ENCODE measurements around the gene PSMD13.
"Not testable (repeated sequence)": the region's sequence is repeated elsewhere in the genome, so short reads cannot be mapped to it uniquely, and the experiment has no call there.

Gene PSMD13

DNA sequence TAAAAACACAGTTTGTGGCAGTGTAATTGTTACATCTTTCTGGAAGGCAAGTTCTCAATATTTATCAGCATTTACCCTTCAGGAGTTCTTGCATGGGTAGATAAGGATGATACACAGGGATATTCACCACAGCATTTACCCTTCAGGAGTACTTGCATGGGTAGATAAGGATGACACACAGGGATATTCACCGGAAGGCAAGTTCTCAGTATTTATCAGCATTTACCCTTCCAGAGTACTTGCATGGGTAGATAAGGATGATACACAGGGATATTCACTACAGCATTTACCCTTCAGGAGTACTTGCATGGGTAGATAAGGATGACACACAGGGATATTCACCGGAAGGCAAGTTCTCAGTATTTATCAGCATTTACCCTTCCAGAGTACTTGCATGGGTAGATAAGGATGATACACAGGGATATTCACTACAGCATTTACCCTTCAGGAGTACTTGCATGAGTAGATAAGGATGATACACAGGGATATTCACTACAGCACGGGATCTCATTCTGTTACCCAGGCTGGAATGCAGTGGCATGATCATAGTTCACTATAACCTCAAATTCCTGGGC is 16.0 kb upstream of the PSMD13 start:
- not testable (repeated sequence) for DNase-seq

DNA sequence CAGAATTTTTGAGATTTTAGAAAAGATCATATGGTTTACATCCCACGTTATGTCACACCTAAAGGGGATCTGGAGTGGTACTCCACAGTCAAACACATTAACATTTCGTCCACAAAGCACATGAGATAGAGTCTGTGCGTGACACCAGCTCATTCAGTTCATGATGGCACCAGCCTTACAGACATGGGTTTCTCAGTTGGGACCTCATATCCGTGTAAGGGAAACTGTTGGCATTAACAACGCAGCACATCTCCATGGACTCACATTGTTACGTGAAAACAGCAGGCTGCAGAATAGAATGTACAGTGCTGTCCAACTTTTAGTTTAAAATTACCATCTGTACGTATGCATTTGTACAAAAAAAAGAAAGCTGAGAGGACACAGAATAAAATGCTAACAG is 15.2 kb upstream of the PSMD13 start:
- no peak for DNase-seq

DNA sequence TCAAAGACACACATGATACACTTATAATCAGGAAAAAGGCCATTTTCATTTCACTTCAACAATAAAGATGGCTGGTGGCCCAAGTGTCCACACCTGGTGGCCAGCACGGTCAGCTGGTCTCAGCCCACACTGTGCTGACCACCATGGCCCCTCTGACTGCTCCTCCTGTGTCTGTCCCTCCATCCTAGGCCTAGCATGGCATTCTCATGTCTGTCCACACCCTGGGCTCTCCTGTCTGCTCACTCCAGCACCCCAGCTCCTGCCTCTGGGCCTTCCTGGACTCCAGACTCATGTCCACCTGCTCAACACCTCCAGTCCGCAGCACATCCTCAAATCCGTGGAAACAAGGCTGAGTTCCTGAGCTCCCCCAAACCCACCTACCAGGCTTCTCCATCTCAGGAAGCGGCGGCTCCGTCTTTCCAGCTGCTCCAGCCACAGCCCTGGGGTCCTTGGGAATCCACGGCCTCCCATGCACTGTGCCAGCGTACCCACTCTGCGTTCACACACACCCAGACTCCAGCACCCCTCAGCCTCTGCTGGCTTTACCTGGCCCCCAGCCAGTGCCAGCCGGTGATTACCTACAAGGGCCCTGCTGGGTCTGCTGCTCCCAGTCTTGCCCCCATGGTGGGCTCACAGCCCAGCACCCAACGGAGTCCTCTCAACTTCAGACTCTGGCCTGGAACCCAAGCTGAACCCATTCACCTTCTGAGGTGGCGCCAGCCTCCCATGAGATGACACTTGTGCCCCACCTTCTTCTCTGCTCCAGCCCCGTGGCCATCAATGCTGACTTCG is 14.6 kb upstream of the PSMD13 start:
- DNase-seq = no peak

DNA sequence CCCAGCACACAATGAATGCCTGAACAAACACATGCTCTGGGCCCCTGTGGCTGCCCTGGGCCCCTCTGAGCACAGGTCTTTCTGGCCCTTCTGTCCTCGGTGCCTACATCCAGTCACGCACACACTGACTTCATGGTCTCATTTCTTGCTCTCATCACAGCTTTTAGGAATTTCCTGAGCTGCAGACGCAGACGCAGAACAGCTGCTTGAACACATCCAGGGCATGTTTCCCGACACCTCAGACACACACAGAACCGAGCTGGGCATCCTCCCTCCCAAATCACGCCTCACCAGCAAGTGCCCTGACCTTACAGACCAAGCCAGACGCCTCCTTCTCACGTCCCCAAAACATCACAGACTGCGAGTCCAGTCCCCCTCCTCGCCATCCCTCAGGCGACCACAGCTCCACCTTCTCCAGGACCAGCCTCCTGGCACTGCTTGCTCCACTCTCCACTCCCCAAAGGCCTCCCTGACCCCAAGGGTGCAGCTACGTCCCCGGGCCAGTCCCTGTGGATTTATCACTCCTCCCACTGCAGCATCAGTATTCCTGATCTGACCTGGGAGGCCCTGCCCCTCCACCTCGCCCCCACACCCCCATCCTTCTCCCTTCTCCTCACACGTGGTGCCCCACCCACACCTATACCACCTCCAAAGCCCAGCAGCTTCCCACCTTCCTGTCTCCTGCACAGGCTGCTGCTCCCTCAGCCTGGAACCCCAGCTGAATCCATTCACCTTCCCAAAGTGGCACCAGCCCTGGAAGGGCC is 13.6 kb upstream of the PSMD13 start:
- no peak for DNase-seq

DNA sequence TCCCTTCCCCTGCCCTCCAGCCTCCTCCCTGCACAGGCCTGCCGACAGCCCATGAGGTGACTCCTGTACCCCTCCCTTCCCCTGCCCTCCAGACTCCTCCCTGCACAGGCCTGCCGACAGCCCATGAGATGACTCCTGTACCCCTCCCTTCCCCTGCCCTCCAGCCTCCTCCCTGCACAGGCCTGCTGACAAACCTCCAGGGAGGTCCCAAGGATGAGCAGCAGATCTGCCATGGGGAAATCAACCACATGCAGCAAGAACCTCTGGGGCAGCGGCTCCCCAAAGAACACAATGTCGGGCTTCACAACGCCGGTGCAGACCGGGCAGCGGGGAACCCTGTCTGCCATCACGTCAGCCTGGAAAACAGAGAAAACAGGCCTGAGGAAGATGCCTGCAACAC is 12.9 kb upstream of the PSMD13 start:
- no peak for DNase-seq

DNA sequence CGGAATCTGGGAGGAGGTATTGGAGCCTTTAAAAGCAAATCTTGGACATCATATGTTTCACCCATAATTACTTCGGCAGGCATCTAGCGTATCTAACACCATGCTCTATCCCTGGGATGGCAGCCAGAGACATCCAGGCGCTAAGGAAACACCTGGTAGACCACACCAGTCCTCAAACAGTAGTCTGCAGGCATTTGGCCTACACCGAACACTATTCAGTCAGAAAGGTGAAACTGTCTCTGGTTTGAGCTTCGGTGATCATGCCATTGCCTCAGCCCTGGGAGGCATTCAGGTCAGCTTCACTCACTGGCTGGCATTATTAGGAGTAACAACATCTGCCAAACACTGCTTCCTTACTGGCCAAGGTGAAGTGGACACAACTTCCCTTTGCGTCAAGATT is 12.4 kb upstream of the PSMD13 start:
- no peak for DNase-seq

DNA sequence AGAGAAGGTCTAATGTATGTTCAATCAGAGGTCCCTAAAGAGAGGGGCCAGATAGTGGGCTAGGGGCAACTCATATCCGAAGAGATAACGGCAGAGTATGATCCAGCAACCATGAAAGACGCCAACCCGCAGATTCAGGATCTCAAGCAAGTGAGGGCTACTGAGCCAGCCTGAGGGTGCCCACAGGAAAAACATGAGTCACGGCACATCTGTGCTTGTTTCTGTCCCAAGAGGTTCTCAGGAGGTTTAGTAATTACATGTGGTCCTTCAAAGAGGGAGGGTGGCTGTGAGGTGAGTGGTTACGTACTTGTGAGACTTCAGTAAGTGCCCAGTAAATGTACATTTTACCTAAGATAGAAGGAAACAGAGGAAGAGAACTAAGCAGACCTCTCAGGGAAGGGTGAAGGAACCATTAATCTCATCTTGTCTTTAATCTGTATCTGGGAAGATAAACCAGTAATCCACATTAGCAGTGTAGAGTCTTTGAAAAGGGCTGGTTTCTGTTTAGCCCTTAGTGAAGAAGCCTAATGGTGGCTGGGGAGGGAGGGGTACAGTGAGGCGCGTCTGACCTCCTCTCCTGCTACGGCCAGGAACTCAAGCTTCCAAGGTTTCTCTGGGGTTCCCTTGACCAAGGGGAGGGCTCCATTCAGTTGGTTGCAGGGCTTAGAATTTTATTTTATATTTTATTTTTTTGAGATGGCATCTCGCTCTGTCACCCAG is 10.9 kb upstream of the PSMD13 start:
- DNase-seq = no peak

DNA sequence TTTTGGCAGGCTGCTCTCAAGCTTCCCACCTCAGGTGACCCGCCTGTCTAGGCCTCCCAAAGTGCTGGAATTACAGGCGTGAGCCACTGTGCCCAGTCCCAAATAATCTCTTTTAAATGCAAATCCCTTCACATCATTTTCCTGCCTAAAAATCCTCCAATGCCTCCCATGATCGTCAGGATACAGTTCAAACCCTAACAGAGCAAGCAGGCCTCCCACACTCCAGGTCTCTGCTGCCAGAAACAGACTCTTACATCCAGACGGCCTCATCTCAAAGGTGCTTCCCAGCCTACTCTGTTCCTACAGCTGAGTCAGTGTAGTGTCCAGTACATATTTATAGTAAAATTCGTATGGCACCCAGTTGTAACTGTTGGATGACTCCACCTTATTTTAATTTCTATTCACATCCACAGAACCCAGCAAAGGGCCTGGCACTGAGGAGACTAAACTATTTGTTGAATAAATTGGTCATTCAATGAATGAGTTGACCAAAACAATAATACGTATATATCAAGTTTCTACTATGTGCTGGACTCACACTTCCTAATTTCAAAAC is 8.9 kb upstream of the PSMD13 start:
- DNase-seq = no peak

DNA sequence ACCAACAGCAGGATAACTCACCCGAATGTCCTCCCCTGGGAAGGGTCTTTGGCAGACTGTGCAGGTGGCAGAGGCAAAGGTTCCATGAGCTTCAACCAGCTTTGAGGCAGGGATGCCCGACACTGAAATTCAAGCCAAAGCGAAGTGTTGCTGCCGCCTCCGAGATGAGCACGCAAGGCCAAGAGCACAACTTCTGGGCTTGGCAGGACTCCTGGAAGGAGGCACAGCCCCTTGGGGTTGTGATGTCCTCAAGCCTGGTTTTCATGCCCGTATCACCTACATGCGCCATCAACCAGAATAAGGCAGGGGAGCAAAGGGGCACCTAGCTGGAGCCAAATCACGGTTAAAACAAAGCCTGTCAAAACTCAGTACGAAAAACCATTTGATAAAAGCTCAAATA is 6.3 kb upstream of the PSMD13 start:
- no peak for DNase-seq

DNA sequence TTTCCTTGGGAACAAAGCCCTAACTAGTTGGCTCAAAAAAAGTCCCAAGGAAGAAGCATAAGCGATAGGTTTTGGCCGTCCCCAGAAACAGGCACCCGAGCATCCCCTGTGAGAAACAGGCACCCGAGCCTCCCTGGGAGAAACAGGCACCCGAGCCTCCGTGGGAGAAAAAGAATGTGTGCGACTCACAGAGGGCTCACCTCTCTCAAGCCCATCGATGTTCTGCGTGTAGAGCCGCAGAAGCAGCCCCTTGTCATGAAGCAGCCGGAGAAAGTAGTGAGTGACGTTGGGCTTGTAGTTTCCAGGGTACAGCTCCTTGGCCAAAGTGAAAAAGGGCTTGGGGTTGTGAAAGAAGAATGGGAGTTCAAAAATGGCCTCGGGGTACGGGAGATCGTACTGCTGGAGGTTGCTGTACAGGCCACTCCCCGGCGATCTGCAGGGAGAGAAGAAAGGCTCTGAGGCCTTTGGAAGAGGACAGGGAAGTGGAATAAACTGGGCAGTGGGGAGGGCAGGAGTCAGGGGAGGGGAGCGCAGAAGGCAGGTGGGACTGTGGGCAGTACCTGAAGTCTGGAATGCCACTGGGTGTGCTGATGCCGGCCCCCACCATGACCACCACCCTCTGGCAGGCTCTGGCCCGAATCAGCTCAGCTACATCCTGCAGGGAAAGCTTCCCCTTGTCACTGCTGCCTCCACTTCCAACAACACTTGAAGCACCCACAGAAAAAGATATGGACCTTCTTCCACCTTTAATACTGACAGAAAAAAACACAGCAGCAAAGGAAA is 3.8 kb upstream of the PSMD13 start:
- no peak for DNase-seq

DNA sequence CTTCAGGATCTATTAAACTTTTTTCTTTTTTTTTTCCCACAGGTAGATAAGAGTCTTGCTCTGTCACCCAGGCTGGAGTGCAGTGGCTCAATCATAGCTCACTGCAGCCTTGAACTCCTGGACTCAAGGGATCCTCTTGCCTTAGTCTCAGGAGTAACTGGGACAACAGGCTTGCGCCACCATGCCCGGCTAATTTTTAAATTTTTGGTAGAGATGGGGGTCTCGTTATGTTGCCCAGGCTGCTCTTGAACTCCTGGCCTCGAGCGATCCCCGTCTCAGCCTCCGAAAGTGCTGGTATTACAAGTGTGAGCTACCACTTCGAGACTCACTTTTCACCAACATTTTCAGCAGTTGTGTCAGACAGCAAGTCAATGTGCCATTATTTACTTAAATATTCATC is 1.6 kb upstream of the PSMD13 start:
- DNase-seq = no peak

DNA sequence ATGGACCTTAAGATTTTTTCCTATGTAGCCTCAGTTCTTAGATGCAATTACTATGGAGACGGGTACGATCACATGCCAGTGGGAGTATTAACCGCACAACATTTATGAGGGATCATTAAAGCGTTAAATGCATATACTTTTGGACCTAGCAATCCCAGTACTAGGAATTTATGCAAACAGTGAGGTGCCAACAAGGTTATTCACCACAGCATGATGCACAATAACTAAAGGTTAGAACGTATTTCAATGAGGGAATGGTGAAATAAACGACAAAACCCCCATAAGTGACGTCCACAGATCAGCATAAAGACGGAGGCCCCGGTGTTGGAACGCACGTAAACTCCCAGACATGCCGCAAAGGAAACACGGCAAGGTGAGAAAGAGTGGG is 1.2 kb upstream of the PSMD13 start:
- DNase-seq = no peak

DNA sequence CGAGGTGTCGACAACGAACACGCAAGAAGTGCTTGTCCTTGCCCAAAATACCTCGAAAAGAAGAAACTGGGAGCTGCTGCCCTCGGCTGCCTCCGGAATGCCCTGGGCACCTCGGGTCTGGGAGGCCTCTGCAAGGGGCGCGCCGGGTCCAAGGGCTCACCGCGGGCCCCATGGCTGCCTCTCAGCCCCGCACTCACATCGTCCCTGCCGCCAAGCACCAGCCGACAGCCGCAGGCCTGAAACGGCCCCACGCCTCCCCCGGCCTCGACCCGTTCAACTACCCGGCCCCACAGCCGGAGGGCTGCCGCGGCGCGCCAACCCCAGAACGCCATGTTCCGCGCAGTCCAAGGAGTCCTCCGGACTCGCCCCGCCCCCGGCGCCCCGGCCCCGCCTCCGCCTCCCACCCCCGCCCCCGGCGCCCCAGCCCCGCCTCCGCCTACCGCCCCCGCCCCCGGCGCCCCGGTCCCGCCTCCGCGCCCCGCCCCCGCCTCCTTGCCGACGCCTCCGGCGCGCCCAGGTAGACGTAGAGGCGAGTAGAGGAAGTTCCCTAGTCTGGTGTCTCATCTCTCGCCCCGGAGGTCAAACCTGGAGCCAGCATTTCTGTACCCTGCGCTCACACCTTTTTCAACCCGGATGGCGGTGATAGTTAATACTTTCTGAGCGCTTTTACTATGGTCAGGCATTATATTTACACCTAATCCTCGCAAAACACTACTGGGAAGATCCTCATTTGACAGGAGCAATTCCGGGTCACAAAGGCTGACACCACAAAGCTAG is 591 bp upstream of the PSMD13 start, which contains the start of gene SIRT3:
SIRT3 (minus strand) TSS at position 346 of the 777 bp plus-strand sequence; CDS start at position 332, 14 bp downstream.
- peak; percentile 94 for DNase-seq

DNA sequence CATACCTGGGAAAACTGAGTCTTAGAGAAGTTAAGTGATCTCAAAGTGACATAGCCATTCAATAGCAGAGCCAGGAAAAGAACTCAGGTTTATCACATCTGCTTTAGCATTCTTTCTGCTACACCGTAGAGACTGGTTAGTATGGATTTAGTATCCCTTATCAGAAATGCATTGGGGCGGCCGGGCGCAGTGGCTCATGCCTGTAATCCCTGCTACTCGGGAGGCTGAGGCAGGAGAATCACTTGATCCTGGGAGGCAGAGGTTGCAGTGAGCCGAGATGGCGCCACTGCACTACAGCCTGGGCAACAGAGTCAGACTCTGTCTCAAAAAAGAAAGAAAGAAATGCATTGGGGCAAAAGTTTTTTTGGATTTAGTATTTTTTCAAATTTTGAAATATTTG is 1.6 kb downstream of the PSMD13 start:
- not testable (repeated sequence) for DNase-seq

DNA sequence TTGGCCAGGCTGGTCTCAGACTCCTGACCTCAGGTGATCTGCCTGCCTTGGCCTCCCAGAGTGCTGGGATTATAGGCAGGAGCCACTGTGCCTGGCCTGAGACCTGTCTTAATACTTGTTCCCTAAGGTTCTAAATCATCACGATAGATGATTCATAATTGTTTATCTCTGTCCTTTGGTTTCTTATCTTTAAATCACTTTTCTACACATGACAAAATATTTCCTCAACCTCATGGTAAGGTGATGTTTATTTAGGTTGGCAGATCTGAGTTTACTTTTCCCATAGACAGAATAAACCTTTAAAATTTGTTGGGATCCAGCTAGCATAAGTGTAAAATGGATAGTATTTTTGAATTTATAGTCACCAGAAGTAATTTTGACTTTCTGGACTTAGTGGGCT is 3.5 kb downstream of the PSMD13 start:
- DNase-seq = no peak

DNA sequence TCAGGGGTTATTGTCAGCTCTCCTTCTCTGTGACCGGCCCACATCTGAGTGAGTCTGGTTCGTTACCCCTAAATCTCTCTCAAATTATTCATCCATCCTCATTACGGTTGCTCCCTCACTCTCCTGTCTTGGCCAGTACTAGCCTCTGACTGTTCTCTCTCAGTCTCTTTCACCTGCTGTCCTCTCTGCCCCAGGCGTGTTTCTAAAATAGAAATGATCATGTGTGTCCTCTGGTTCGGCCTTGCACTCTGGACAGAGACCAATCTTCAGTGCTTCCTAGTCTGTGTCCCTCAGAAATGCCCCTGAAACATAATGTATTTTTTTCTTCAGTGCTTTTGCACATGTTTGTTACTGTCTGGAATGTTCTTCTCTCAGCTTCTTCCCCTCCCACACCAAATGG is 4.9 kb downstream of the PSMD13 start:
- no peak for DNase-seq

DNA sequence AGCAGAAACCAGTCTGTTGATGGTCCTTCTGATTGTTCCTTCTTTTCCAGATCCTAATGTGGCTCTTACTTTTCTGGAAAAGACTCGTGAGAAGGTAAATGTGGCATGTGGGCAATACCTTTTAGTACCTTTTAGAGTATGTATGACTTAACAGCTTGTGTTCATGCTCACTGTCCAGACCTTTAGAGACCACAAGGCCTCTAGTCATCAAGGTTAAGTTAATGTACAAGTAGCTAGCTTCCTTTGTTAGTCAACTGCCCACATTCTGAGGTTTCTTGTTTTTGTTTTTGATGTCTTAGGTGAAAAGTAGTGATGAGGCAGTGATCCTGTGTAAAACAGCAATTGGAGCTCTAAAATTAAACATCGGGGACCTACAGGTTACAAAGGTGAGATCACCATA is 7.6 kb downstream of the PSMD13 start:
- no peak for DNase-seq

DNA sequence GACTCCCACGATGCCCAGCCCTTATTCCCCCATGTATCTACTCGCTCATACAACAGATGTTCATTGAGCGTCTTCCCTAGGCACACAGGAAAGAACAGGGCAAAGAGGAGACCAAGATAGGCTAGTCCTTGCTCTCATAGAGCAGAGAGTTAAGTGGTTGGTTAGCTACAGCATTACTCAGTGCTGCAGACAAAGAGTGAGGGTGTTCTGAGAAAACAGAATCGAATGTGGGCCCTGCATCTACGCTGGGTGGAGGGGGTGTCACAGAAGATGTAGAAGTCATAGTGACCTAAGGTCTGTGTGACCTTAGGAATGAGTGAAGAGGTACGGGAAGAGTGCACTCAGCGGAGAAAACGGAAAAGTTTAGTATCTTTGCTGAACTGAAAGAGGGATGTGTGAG is 12.3 kb downstream of the PSMD13 start:
- DNase-seq = no peak

DNA sequence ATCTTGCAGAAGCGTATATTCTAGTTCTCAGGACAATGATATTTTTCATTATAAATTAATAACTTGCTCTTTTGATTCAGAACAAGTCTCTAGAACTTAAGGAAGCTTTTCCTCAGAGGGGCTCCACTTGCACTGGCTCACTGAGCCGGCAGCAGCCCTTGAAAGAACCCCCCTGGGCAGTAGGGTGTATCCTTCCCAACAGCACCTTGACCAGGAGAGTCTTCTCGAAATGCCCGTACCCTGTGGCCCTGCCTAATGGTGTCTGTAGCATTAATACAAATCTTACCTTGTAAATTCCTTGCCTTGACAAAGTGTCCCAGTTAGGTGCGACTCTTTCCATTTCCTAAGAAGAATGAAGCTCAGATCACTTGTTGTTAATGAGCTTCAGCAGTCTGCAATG is 13.5 kb downstream of the PSMD13 start:
- no peak for DNase-seq

DNA sequence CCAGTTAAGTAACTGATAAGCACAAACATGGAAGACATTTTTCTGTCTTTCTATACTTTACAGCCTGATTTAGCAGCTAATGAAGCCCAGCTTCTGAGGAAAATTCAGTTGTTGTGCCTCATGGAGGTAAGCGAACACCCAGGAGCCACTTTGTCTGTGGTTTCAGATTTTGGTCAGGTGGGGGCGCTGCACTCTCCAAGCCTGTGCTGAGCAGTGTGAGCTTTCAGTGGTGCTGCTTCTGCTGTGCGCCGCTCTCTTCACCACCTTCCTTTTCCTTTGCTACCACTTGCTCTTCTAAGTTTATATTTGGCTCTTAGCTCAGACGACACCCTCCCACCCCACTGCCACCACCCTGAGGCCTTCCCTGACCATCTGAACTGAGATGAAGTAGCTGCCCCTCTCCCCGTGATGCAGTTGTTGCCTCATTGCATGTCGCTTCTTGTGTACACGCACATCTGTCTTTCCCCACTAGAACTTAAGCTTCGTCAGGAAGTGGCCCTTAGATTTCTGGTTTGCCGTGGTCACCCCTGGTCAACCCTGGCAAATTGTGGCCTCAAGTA is 14.0 kb downstream of the PSMD13 start:
- DNase-seq = peak; percentile 77

DNA sequence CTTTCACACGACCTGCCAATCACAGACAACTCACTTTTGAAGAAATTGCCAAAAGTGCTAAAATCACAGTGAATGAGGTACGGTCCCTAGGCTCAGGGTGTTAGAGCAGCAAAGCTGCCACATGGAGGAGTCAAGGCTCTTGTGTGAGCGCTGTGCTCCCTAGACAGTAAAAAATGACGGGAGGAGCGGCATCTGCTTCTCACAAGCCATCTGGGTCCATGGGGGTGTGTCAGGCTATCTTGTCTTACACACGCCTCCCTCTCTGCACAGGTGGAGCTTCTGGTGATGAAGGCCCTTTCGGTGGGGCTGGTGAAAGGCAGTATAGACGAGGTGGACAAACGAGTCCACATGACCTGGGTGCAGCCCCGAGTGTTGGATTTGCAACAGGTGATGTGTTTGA is 14.8 kb downstream of the PSMD13 start:
- DNase-seq = no peak

Measured in eye (tissue), 1 donor.